Mucosa of descending colon (tissue), 3 donors: Measurements from ENCODE around the gene RAPGEF2. TPM values are rescaled to one million over a fixed set of nuclear protein-coding genes. Genes with fewer than 3 reads are reported as not detected.

ENCODE experiments used
- ATAC-seq: fragments of 200-7000 bp; cut with Tn5 transposase; one replicate; pipeline ENCODE4 v1.9.1; 2020; ENCODE audit warnings: mild to moderate bottlenecking, moderate library complexity
- DNase-seq, 3 donors: peaks; one replicate each; pipeline ENCODE4 v3.0.0-alpha.2; 2020
- H3K36me3 ChIP-seq: fragments of 200-600 bp; one replicate; pipeline ENCODE4 v1.8.0; 2021; ENCODE audit warnings: low read depth, mild to moderate bottlenecking
- H3K4me1 ChIP-seq: fragments of 200-600 bp; one replicate; pipeline ENCODE4 v1.8.0; 2021; ENCODE audit warnings: low read depth, mild to moderate bottlenecking
- H3K4me3 ChIP-seq: fragments of 200-600 bp; one replicate; pipeline ENCODE4 v1.8.0; 2021; ENCODE audit warnings: mild to moderate bottlenecking
- H3K9me3 ChIP-seq: fragments of 200-600 bp; one replicate; pipeline ENCODE4 v1.8.0; 2021; ENCODE audit warnings: mild to moderate bottlenecking
- intact Hi-C, 2 donors: fragments of 100-400 bp; cut with DNase I in 1 of 2; cut with micrococcal nuclease in 1 of 2; formaldehyde crosslinking; loops; one replicate each; pipeline versions ENCODE4 v1.11.0 to v1.11.1; 2022; cut with DNase I, micrococcal nuclease
- total RNA-seq, 3 donors: library from RNA; stranded (reverse); fragmentation: NEBNext Ultra II Directional in 2 of 3; extraction: Animal tissue kit (Norgen Biotek cat#: 25700) in 2 of 3; gene quantifications; one replicate each; pipeline versions ENCODE4 v1.2.1 to v1.2.4, GENCODE V29; 2021 to 2023
- TF ChIP-seq, protein P1 (sequence below): fragments of 200-600 bp; IDR thresholded peaks from one replicate; pipeline ENCODE4 v1.8.0; 2022; ENCODE audit warnings: antibody characterized with exemption, mild to moderate bottlenecking
- donor health status: DM: no; HTN: no; CAD: no; lungs with moderate emphysema.
- donor health status: DM: no; HTN: no; CAD: no.
- donor health status: DM: no; HTN: yes; CAD: no.

The RAPGEF2 gene
- total RNA-seq, 3 donors from 2014 or later: 42.8 to 68.2 (median 55.1) TPM

DNA sequence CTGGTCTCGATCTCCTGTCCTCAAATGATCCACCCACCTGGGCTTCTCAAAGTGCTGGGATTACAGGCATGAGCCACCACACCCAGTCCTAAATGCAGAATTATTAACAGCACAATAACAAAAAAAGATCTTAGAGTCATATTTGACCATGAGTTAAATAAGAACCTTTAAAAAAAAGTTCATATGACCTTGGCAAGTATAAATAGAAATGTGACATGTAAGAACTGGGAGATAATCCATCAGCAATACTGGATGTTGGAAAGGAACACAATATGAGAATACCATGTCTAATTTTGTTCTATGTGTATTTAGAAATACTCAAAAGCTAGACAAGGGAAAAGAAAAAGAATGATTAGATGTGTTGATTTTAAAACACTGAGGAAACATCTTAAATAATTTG, 231.6 kb downstream of the RAPGEF2 start:
- Histone ChIP-seq H3K4me1 (no peaks in the 10 kb centered on the region), H3K9me3 (no peaks in the 10 kb centered on the region), H3K36me3 (peaks cover 1% of the 10 kb centered on the region), H3K4me3 (no peak overlapping the region)
- intact Hi-C loops: no loop called here
- DNase-seq (no peak), ATAC-seq (no peak)
- TF ChIP-seq, protein P1, sequence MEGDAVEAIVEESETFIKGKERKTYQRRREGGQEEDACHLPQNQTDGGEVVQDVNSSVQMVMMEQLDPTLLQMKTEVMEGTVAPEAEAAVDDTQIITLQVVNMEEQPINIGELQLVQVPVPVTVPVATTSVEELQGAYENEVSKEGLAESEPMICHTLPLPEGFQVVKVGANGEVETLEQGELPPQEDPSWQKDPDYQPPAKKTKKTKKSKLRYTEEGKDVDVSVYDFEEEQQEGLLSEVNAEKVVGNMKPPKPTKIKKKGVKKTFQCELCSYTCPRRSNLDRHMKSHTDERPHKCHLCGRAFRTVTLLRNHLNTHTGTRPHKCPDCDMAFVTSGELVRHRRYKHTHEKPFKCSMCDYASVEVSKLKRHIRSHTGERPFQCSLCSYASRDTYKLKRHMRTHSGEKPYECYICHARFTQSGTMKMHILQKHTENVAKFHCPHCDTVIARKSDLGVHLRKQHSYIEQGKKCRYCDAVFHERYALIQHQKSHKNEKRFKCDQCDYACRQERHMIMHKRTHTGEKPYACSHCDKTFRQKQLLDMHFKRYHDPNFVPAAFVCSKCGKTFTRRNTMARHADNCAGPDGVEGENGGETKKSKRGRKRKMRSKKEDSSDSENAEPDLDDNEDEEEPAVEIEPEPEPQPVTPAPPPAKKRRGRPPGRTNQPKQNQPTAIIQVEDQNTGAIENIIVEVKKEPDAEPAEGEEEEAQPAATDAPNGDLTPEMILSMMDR: no peak

DNA sequence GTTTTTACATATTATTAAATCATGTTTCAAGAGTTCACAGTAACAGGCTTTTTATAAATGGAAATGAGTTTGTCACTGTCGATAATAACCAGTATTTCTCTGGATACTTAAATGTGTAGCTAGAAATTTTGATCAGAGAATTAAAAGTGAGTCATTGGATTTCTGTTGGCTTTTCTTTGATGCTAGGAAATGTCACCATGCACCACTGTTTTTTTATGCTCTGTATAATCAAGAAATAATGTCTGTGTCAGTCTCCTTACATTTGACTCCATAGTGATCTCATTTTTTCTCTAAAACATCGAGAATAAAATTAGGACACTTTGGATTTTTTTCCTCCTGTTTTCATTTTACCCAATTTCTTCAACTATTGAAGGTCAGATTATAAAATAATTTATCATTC, 234.2 kb downstream of the RAPGEF2 start:
- TF ChIP-seq, protein P1: no peak
- intact Hi-C loops: no loop called here
- ATAC-seq: no peak
- Histone ChIP-seq H3K36me3 (peaks cover 5% of the 10 kb centered on the region), H3K4me3 (no peak overlapping the region), H3K9me3 (no peaks in the 10 kb centered on the region), H3K4me1 (no peaks in the 10 kb centered on the region)
- no peak for DNase-seq

DNA sequence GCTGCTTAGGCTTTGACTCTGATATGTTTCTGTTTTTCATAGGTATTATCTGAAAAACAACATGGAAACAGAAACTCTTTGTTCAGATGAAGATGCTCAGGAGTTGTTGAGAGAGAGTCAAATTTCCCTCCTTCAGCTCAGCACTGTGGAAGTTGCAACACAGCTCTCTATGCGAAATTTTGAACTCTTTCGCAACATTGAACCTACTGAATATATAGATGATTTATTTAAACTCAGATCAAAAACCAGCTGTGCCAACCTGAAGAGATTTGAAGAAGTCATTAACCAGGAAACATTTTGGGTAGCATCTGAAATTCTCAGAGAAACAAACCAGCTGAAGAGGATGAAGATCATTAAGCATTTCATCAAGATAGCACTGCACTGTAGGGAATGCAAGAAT, 238.6 kb downstream of the RAPGEF2 start:
- TF ChIP-seq, protein P1: no peak
- no peaks in the 10 kb centered on the region for H3K9me3 ChIP-seq
- H3K4me3 ChIP-seq: no peak overlapping the region
- DNase-seq: no peak
- ATAC-seq: no peak
- peaks cover 5% of the 10 kb centered on the region for H3K36me3 ChIP-seq
- no peaks in the 10 kb centered on the region for H3K4me1 ChIP-seq
- intact Hi-C loops: no loop called here

DNA sequence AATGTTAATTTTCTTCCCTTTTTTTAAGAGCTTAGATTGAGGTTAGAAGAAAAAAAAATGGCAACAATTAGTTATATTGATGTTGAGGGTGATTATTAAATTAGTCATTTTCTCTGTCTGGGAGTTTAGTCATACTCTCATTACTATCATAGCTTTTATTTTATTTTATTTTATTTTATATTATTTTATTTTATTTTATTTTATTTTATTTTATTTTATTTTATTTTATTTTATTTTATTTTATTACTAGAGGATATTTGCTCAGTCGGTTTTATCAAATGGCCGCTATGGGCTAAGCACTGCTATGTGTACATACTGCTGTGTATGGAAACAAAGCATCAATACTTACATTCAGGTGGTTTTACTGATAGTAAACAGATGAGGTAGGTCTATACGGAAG, 239.5 kb downstream of the RAPGEF2 start:
- Histone ChIP-seq H3K4me3 (no peak overlapping the region), H3K4me1 (no peaks in the 10 kb centered on the region), H3K36me3 (peaks cover 5% of the 10 kb centered on the region), H3K9me3 (no peaks in the 10 kb centered on the region)
- intact Hi-C loops: no loop called here
- TF ChIP-seq, protein P1: no peak
- no peak for ATAC-seq
- no peak for DNase-seq

DNA sequence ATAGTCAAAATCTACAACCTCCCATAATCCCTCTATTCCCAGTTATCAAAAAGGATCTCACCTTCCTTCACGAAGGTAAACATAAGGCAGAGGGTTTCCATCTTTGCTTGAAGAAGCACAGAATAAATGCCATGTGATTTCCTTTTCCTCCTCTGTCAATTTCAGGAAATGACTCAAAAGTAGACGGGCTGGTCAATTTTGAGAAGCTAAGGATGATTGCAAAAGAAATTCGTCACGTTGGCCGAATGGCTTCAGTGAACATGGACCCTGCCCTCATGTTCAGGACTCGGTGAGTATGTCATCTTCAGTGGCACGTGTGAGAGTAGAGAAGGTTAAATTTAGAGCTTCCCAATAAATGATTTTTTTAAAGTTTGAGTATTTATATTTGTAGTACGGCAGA, 240.2 kb downstream of the RAPGEF2 start:
- Histone ChIP-seq H3K4me3 (no peak overlapping the region), H3K9me3 (no peaks in the 10 kb centered on the region), H3K4me1 (no peaks in the 10 kb centered on the region), H3K36me3 (peaks cover 5% of the 10 kb centered on the region)
- DNase-seq (no peak), ATAC-seq (no peak)
- intact Hi-C loops: no loop called here
- TF ChIP-seq, protein P1: no peak

DNA sequence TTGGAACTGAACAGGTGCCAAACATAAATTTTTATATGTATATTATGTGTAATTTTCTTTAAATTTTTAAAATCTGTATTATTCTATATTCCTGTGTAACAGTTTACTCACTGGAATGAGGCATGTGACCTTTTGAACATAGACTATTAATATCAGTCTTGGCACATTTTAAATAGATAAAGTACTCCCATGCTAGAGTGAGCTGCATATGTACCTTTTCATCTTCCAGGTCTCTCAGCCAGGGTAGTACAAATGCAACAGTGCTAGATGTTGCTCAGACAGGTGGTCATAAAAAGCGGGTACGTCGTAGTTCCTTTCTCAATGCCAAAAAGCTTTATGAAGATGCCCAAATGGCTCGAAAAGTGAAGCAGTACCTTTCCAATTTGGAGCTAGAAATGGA, 242.0 kb downstream of the RAPGEF2 start:
- ATAC-seq (no peak), DNase-seq (no peak)
- Histone ChIP-seq H3K9me3 (no peaks in the 10 kb centered on the region), H3K4me1 (no peaks in the 10 kb centered on the region), H3K4me3 (no peak overlapping the region), H3K36me3 (no peaks in the 10 kb centered on the region)
- TF ChIP-seq, protein P1: no peak
- intact Hi-C loops: no loop called here
